Stimulated activated CD4-positive, alpha-beta T cell treated with anti-CD3 and anti-CD28 coated beads, Interleukin-4, amount 100 ng/mL, for 24 hours (primary cell): ENCODE results near the gene REPS1.
"Not testable (repeated sequence)": the region's sequence is repeated elsewhere in the genome, so short reads cannot be mapped to it uniquely, and the experiment has no call there.

Experiments
- DNase-seq: peaks from one replicate; pipeline ENCODE4 v3.0.0-alpha.2; 2020

The REPS1 gene

DNA sequence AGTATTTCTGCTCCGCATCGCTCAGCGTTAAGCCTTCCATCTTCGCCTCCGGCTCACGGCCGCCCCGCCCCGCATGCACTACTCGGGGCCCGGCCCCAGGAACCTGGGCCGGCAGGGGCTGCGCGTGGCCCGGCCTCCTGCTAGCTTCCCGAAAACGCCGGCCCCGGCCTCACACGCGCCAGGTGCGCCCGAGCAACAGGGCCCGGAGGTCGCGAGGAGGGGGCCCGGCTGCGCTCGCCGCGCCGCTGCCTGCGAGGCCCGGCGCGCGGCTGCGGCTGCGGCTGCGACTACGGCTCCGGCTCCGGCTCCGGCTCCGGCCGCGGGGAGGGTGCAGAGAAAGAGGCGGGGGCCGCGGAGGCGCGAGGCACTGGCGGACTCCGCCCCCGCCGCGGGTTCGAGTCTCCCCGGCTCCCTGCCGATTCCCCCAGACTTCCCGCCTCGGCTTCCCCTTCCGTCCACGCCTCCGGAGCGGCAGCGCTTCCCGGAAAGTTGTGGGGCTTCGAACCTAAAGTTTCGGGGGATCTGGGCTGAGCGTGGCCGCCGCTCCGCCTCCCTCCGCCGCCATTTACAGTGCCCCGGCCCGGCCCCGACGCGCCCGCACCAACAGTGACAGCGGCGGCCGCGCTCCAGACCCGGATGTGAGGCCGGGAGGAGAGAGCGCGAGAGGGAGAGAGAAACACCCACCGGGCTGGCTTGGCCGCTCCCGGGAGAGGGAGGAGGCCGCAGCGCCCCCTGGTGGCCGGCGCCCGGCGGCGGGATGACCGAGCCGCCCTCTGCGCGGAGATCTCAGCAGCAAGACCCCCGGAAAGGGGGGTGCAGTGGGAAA is at the start of gene REPS1:
TSS of gene REPS1 (minus strand) at position 611 of the 826 bp plus-strand sequence. CDS start at position 40, 571 bp downstream.
- DNase-seq, result peak; percentile 92

DNA sequence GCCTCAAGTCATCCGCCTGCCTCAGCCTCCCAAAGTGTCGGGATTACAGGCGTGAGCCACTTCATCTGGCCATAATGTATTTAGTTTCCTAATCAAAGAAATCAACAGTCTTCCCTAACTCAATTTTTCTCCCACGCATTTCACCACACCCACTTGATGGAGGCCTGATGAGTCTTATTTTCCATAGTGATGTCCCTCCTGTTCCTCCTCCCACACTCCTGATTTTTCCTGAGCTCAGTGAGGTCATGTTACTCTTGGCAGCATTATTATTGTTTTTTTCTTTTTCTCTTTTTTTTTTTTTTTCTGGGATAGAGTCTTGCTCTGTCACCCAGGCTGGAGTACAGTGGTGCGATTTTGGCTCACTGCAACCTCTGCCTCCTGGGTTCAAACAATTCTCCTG is 49.4 kb upstream of the REPS1 start:
- DNase-seq, result no peak

- no peak for DNase-seq
These were observed 42.3 kb upstream of the REPS1 start for GRCh38 chr6:139030228-139030963.

GRCh38 chr6:139029470-139030227 is 41.6 kb upstream of the REPS1 start:
- DNase-seq, result peak; percentile 25

GRCh38 chr6:139028658-139029469 is 40.8 kb upstream of the REPS1 start, which contains the start of gene ABRACL:
TSS of gene ABRACL (plus strand) at chr6:139028745. CDS start at chr6:139034161, 5,416 bp downstream.
- DNase-seq, result peak; percentile 90

DNA sequence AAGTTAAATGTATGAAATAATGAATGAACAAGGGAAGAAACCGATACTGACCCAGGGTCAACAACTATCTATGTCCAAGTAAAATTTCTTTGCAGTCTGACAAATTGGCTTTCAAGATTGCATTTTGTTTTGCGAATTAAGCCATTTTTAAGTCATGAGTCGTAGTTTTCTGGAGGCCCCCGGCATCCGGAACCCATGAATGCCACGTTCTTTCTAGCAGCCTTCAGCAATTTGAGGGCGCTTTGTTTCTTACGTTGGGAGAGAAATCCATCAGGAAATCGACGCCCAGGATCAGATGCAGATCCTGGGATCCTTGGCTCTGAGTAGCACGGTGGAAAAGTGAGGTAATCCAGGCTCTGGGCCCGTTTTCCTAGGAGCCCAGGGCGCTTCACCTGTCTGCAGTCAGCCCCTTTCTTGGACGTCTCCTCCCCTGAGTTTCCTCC is 40.2 kb upstream of the REPS1 start:
- no peak for DNase-seq

- peak; percentile 66 for DNase-seq
These were observed 39.6 kb upstream of the REPS1 start for GRCh38 chr6:139027620-139028182.

GRCh38 chr6:139025416-139025815 is 37.4 kb upstream of the REPS1 start:
- not testable (repeated sequence) for DNase-seq

GRCh38 chr6:139020689-139021088 is 32.6 kb upstream of the REPS1 start:
- DNase-seq, result no peak

GRCh38 chr6:139019722-139020121 is 31.7 kb upstream of the REPS1 start:
- no peak for DNase-seq

DNA sequence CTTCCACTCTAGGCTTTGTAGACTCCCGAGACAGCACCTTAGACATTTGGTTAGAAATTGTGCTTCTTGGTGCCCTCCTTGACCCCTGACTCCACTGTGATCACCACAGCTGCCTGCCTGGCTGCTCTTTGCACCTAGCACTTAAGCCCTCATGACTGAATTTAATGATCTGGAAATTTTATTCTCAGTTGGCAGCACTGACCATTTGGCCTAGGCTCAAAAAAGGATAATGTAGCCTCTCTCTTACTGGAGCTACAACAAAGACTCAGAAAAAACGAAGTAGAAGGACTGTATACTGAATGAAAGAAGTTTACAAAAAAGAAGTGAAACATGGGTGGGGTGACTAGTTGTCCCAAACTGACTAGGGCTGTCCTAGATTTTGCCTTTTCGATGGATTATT is 29.2 kb upstream of the REPS1 start:
- no peak for DNase-seq

DNA sequence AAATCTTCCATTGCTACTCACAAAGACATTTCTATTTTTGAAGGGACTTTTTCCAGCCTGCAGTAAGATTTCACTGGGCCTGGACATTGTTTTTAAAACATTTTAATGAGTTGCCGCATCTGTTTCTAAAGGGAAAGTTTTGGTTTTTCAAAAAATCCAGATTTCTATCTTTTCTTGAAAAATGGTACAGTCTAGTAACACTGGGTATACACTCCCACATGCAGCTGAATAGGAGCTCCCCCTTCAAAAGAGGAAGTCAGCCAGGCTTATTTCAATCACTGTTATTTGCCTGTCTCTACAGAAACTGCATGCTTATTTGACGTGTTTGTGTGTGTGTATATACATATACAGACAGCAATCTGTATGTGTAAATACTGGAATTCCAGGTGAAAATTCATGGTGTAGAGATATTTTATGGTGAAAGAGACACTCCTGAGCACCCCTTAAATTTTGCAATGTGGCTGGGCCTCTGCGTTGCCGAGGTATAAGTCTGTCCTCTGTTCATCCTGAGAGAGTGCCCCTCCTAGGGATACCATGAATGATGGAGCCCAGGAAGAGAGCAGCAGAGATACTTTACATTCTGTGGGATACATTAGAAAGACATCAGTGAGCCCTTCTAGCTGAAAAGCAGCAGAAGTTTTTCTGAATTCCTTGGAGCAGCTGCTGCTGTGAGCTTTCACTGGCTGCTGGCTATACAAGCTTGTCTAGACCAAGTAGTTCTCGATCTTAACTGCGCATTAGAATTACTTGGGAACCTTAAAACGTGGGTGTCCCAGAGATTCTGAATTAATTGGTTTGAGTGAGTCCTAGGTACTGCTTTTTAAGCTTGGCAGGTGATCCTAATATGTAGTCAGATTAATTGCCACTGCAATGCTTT is 28.5 kb upstream of the REPS1 start:
- no peak for DNase-seq

DNA sequence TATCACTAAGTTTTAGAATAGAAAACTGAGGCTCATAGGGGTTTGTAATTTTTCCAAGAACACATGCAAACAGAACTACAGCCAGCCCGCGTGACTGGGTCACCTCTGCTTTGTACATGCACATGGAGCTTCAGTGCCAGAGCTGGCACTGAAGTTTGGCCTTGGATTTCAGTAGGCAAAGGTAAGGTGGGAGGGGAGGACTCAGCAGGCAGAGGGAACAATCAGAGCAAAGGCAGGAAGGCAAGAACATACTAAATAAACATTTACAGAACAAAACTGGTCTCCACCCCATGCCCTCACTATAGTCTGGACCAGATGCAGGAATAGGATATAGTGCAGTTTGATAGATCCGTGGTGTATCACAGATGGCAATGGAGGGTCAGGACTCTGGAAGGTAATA is 26.9 kb upstream of the REPS1 start:
- no peak for DNase-seq

GRCh38 chr6:139013185-139013800 is 25.2 kb upstream of the REPS1 start:
- no peak for DNase-seq

DNA sequence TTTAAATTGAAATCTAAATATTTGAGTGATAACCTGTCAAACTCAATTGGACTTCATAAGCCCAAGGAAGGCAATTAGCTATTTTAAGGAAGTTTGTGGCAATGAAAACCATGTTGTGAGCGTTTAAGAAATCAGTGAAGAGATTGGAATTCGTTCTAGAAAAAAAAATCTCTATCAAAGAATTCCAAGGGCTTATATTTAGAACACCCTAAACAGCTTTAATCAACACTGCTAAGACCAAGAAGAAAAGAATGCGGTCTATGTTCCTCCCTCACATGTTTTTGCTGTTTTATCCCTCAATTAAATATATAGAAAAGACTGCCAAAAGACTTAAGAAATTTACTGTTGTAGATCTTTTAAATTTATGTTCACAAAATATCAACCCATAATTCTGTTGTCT is 23.9 kb upstream of the REPS1 start:
- no peak for DNase-seq

DNA sequence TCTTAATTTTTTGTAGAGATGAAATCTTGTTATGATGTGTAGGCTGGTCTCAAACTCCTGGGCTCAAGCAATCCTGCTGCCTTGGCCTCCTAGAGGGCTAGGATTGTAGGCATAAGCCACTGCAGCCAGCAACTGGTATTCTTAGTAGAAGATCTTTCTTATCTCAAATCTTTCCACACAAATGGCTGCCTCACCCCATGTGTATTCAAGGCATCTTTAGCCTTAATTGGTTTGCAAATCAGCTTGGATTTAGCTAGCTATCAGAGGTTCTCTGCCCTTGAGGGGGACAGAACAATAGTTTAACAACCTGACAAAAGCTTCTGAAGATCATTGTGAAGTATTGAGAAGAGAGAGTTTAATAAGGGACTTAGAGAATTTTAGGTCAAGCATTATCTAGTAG is 22.6 kb upstream of the REPS1 start:
- DNase-seq, result no peak

GRCh38 chr6:139008117-139008516 is 20.1 kb upstream of the REPS1 start:
- DNase-seq, result no peak

DNA sequence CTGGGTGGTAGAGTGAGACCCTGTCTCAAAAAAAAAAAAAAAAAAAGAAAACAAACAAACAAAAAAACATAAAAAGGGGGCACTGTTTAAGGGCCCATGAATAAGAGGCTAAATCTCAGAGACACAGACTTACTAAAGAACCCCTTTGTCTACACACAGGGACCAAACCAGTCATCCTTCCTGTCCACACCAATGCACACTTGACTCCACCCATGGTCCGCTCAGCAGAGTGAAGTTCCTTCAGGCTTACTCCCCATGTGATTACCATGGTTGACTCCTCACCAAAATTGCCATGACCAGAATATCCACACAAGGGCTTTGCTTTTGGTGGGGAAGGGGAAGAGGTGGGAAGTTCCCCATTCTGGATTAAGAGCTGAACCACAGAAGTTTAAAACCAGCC is 19.4 kb upstream of the REPS1 start:
- DNase-seq, result no peak

DNA sequence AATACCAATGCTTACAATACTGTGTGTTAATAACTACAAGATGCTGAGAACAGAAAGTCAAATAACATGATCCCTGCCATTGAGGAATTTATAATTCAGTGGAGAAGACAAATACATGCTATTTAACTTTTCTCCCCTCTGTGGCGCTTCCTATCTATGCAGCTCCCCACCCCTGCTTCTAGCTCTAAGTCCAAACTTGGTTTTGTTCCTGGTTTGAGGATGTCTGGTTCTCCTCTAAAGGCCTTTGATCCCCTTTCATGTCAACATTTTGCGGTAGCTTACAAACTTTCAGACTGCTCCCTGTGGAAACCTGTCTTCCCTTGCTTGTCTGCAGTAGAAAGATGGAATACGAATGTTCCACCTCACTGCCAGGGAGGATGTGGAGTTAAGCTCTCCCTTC is 18.4 kb upstream of the REPS1 start:
- no peak for DNase-seq

- DNase-seq, result no peak
These were observed 15.7 kb upstream of the REPS1 start for GRCh38 chr6:139003751-139004150.
